H1 (cell line): ENCODE data around the gene KNCN. TPM values are rescaled to one million over a fixed set of nuclear protein-coding genes. Genes with fewer than 3 reads are reported as not detected.
A peak's percentile ranks its signal among the peaks of the same experiment; 100 is the strongest.

Experiments used
- CTCF ChIA-PET: fragments of 300-600 bp; sonication (Branson Sonifier 250); formaldehyde crosslinking; loops from one replicate; lab custom pipeline; 2021; ENCODE audit not compliant: partially characterized antibody; lab: Charles Lee
- POLR2A ChIA-PET: fragments of 300-600 bp; sonication (Branson Sonifier 250); formaldehyde crosslinking; loops from one replicate; lab custom pipeline; 2021; ENCODE audit warnings: inconsistent platforms; ENCODE audit not compliant: partially characterized antibody; lab: Charles Lee
- DNase-seq, 2 experiments: peaks; one replicate each; pipeline versions ENCODE4 v3.0.0 to v3.0.0-alpha.2; 2010 to 2022; ENCODE audit warnings: low spot score in 2 of 2, low read depth in 1 of 2, mixed read lengths in 1 of 2
- FAIRE-seq: peaks from 2 replicates; lab custom pipeline; 2011; peaks lifted over from hg19 to GRCh38; lab: Jason Lieb, UNC
- H2AFZ ChIP-seq: 2 replicates; pipeline ENCODE4 v1.8.1; 2012; ENCODE audit warnings: low read length, inconsistent platforms
- H2AK5ac ChIP-seq: 2 replicates; pipeline ENCODE4 v1.6.1; 2013; ENCODE audit warnings: low read depth, low read length
- H2BK120ac ChIP-seq: replicated peaks from 2 replicates; pipeline ENCODE3; 2013; ENCODE audit warnings: low read depth, low read length, inconsistent platforms
- H2BK12ac ChIP-seq: 2 replicates; pipeline ENCODE4 v1.6.1; 2013; ENCODE audit warnings: low read depth, low read length
- H2BK15ac ChIP-seq: 2 replicates; pipeline ENCODE4 v1.6.1; 2013; ENCODE audit warnings: low read length
- H2BK20ac ChIP-seq: 2 replicates; pipeline ENCODE4 v1.6.1; 2013; ENCODE audit warnings: low read length
- H2BK5ac ChIP-seq: 2 replicates; pipeline ENCODE4 v1.6.1; 2013; ENCODE audit warnings: low read depth, low read length
- H3K14ac ChIP-seq: 2 replicates; pipeline ENCODE4 v1.6.1; 2013; ENCODE audit warnings: inconsistent platforms; ENCODE audit not compliant: insufficient read length
- H3K18ac ChIP-seq: 2 replicates; pipeline ENCODE4 v1.6.1; 2013; ENCODE audit warnings: low read length; ENCODE audit errors: extremely low read depth
- H3K23ac ChIP-seq: 2 replicates; pipeline ENCODE4 v1.6.1; 2013; ENCODE audit warnings: inconsistent platforms; ENCODE audit not compliant: insufficient read length
- H3K23me2 ChIP-seq: 2 replicates; pipeline ENCODE4 v1.6.1; 2013; ENCODE audit warnings: low read depth, low read length
- H3K27ac ChIP-seq: 2 replicates; pipeline ENCODE4 v1.6.1; 2011; ENCODE audit warnings: low read depth, low read length, inconsistent platforms
- H3K27me3 ChIP-seq, 4 experiments: replicated peaks in 1 of 4; 1 replicate in 1 of 4; 2 replicates in 3 of 4; pipeline versions ENCODE4 v1.6.1 to v1.8.1; 2011 to 2013; ENCODE audit warnings: low read length in 3 of 4, mild to moderate bottlenecking in 3 of 4, inconsistent platforms in 2 of 4, mixed read lengths in 2 of 4, moderate library complexity in 1 of 4; ENCODE audit not compliant: control insufficient read depth in 3 of 4, insufficient read depth in 3 of 4; ENCODE audit errors: extremely low read depth in 1 of 4
- H3K36me3 ChIP-seq, 4 experiments: 2 replicates each; pipeline versions ENCODE4 v1.6.1 to v1.8.1; 2011 to 2013; ENCODE audit warnings: mild to moderate bottlenecking in 4 of 4, low read length in 3 of 4, moderate library complexity in 2 of 4, control low read depth in 1 of 4, inconsistent platforms in 1 of 4; ENCODE audit not compliant: insufficient read depth in 4 of 4, control insufficient read depth in 2 of 4
- H3K4ac ChIP-seq: replicated peaks from 2 replicates; pipeline ENCODE3; 2013; ENCODE audit warnings: low read length, low read depth, mixed read lengths, inconsistent platforms; ENCODE audit not compliant: insufficient read length
- H3K4me1 ChIP-seq, 4 experiments: replicated peaks in 1 of 4; 1 replicate in 1 of 4; 2 replicates in 3 of 4; pipeline versions ENCODE4 v1.6.1 to v1.8.1; 2011 to 2013; ENCODE audit warnings: low read length in 3 of 4, inconsistent platforms in 2 of 4, mixed read lengths in 1 of 4; ENCODE audit not compliant: insufficient read depth in 4 of 4, control insufficient read depth in 3 of 4
- H3K4me2 ChIP-seq, 2 experiments: 2 replicates each; pipeline versions ENCODE4 v1.6.1 to v1.8.1; 2011 to 2013; ENCODE audit warnings: low read depth in 2 of 2, low read length in 2 of 2, control low read depth in 1 of 2, inconsistent platforms in 1 of 2, mild to moderate bottlenecking in 1 of 2; ENCODE audit not compliant: insufficient read depth in 1 of 2
- H3K4me3 ChIP-seq, 4 experiments: fragments of 200-600, 300-600 bp in 1 of 4; sonication (generic), shearing (Covaris generic), sonication (Bioruptor Twin) in 1 of 4; 2 replicates each; pipeline versions ENCODE4 v1.5.1 to v1.8.1; 2011 to 2016; ENCODE audit warnings: low read length in 4 of 4, low read depth in 3 of 4, control low read depth in 2 of 4, inconsistent platforms in 2 of 4, mild to moderate bottlenecking in 2 of 4, mixed read lengths in 1 of 4, moderate library complexity in 1 of 4; ENCODE audit not compliant: insufficient read depth in 2 of 4; ENCODE audit errors: extremely low read depth in 1 of 4
- H3K56ac ChIP-seq: replicated peaks from 2 replicates; pipeline ENCODE3; 2013; ENCODE audit warnings: low read depth, mild to moderate bottlenecking, mixed read lengths, low read length, inconsistent platforms; ENCODE audit not compliant: insufficient read length
- H3K79me1 ChIP-seq: 2 replicates; pipeline ENCODE4 v1.6.1; 2013; ENCODE audit warnings: low read depth, low read length, control low read depth
- H3K79me2 ChIP-seq, 2 experiments: 2 replicates each; pipeline versions ENCODE4 v1.6.1 to v1.8.1; 2012 to 2013; ENCODE audit warnings: low read length in 2 of 2, mild to moderate bottlenecking in 2 of 2, inconsistent platforms in 1 of 2; ENCODE audit not compliant: insufficient read depth in 2 of 2, control insufficient read depth in 1 of 2
- H3K9ac ChIP-seq, 4 experiments: replicated peaks in 1 of 4; 1 replicate in 1 of 4; 2 replicates in 3 of 4; pipeline versions ENCODE4 v1.6.1 to v1.8.1; 2011 to 2013; ENCODE audit warnings: low read depth in 3 of 4, low read length in 3 of 4, control low read depth in 2 of 4, mild to moderate bottlenecking in 2 of 4, moderate library complexity in 2 of 4, inconsistent platforms in 1 of 4; ENCODE audit errors: extremely low read depth in 1 of 4
- H3K9me3 ChIP-seq, 2 experiments: 2 replicates each; pipeline versions ENCODE4 v1.6.1 to v1.8.1; 2012 to 2013; ENCODE audit warnings: mild to moderate bottlenecking in 2 of 2, moderate library complexity in 2 of 2, control low read depth in 1 of 2, inconsistent platforms in 1 of 2, low read depth in 1 of 2, low read length in 1 of 2, mixed read lengths in 1 of 2; ENCODE audit not compliant: insufficient read depth in 2 of 2
- H4K20me1 ChIP-seq, 2 experiments: replicated peaks in 1 of 2; 2 replicates each; pipeline versions ENCODE3 to v1.8.1; 2011 to 2013; ENCODE audit warnings: inconsistent platforms in 2 of 2, low read length in 2 of 2, mild to moderate bottlenecking in 1 of 2; ENCODE audit not compliant: insufficient read depth in 2 of 2, control insufficient read depth in 1 of 2
- H4K5ac ChIP-seq: 2 replicates; pipeline ENCODE4 v1.6.1; 2013; ENCODE audit warnings: low read length, low read depth, mixed read lengths, inconsistent platforms; ENCODE audit not compliant: insufficient read length
- H4K8ac ChIP-seq: 2 replicates; pipeline ENCODE4 v1.8.0; 2013; ENCODE audit warnings: mild to moderate bottlenecking, moderate library complexity, low read length, inconsistent platforms; ENCODE audit not compliant: insufficient read depth; ENCODE audit errors: extremely low read depth
- H4K91ac ChIP-seq: replicated peaks from 2 replicates; pipeline ENCODE3; 2013; ENCODE audit warnings: low read length, mixed read lengths, inconsistent platforms; ENCODE audit not compliant: insufficient read length
- KDM1A ChIP-seq: fragments of 200-600, 300-600 bp; sonication (generic); IDR thresholded peaks from 2 replicates; pipeline ENCODE4 v1.7.1; 2016; ENCODE audit warnings: mild to moderate bottlenecking, low read length, borderline replicate concordance
- MAX ChIP-seq: IDR thresholded peaks from 2 replicates; pipeline ENCODE4 v1.6.1; 2012; ENCODE audit warnings: inconsistent platforms
- PHF8 ChIP-seq: fragments of 200-600 bp; sonication (generic); conservative IDR thresholded peaks from 2 replicates; pipeline ENCODE4 v1.7.1; 2012; ENCODE audit warnings: low read depth, mild to moderate bottlenecking, inconsistent platforms, low read length, moderate library complexity
- POLR2A ChIP-seq, 2 experiments: IDR thresholded peaks; 1 replicate in 1 of 2; 2 replicates in 1 of 2; pipeline ENCODE4 v1.6.1; 2011; ENCODE audit warnings: low read depth in 2 of 2, low read length in 2 of 2, mild to moderate bottlenecking in 2 of 2; ENCODE audit errors: control extremely low read depth in 1 of 2
- SP1 ChIP-seq: IDR thresholded peaks from 2 replicates; pipeline ENCODE4 v1.6.1; 2011; ENCODE audit warnings: low read depth, low read length
- WGBS, 2 experiments: shearing (Covaris generic) in 1 of 2; methylation state at CpG; one replicate each; pipeline versions ENCODE4 v1.1.6 to v1.1.7; 2013 to 2015; ENCODE audit warnings: low lambda C conversion rate in 2 of 2, mixed read lengths in 2 of 2, inconsistent platforms in 1 of 2, low coverage in 1 of 2, missing lambda C conversion rate in 1 of 2; ENCODE audit not compliant: insufficient replicate concordance in 2 of 2, insufficient coverage in 1 of 2, insufficient read length in 1 of 2; ENCODE audit errors: extremely low coverage in 1 of 2, missing lambda C conversion rate in 1 of 2; 5-methylcytosine and 5-hydroxymethylcytosine counted together
- polyA plus RNA-seq, 7 experiments: library from polyadenylated mRNA; depleted of rRNA in 3 of 7; stranded (reverse) in 5 of 7; unstranded in 2 of 7; fragments of >200 nt in 5 of 7; fragments of 200-250 nt in 2 of 7; gene quantifications; 1 replicate in 5 of 7; 2 replicates in 1 of 7; 4 replicates in 1 of 7; pipeline versions ENCODE4 v1.2.1 to v1.2.3, GENCODE V29; 2011 to 2013; ENCODE audit warnings: missing spikeins in 2 of 7, mixed read lengths in 2 of 7
- total RNA-seq: library from RNA; stranded (reverse); fragmentation: NEBNext Ultra II Directional; extraction: Animal tissue kit (Norgen Biotek cat#: 25700); gene quantifications from 2 replicates; pipeline ENCODE4 v1.2.1, GENCODE V29; 2021

Gene KNCN
- total and polyA plus RNA-seq, 2 of the 8 experiments (the other 6 are each of a cell fraction or from before 2014, with no cell fraction given) = not detected

GRCh38 chr1:46512135-46512791 lies 39.2 kb downstream of the KNCN start:
- Histone ChIP-seq H3K4me1 (peaks cover 7 to 30% (median 13%) of the 10 kb centered on the region in 4 experiments), H3K23ac (no peak overlapping the region), H3K4ac (no peak overlapping the region), H3K79me2 (no peaks in the 10 kb centered on the region), H3K9ac (no peak overlapping the region)
- FAIRE-seq = no peak
- TF ChIP-seq MAX (peak; percentile 28; the same call in 1 of the 2 replicates), PHF8 (no peak), POLR2A (IDR thresholded peaks at IDR 0.05; ENCODE audit: control extremely low read depth in 1 of 2, low read depth in 2 of 2, low read length in 2 of 2) (no peak), KDM1A (no peak), SP1 (no peak)
- TF ChIP-seq, all 59 proteins: peak for 1
- 92% methylated on average over 23 of the region's 23 CpGs; no CpG with 5 or more reads in 1 of the 2 experiments for WGBS, 2 experiments
- Histone ChIP-seq H4K8ac (no peak overlapping the region; the same call in 1 of the 2 replicates), H4K5ac (no peak overlapping the region), H2BK120ac (no peak overlapping the region), H3K56ac (no peak overlapping the region), H2BK15ac (0 out of 2 replicates have a peak overlapping the region, but pooled peaks have one; percentile 81), H3K27ac (no peak overlapping the region), H3K27me3 (peaks cover 0 to 23% (median 6%) of the 10 kb centered on the region in 4 experiments; a peak in 3 of 7 replicates), H2BK5ac (no peak overlapping the region), H3K36me3 (no peaks in the 10 kb centered on the region), H3K14ac (no peak overlapping the region), H3K23me2 (no peaks in the 10 kb centered on the region), H4K20me1 (peaks cover 0 to under 1% of the 10 kb centered on the region in 2 experiments), H2AK5ac (0 out of 2 replicates have a peak overlapping the region, but pooled peaks have one; percentile 53), H3K18ac (no peak overlapping the region), H3K4me2 (no peak overlapping the region), H2AFZ (no peak overlapping the region), H3K4me3 (no peak overlapping the region), H3K79me1 (no peaks in the 10 kb centered on the region), H4K91ac (no peak overlapping the region), H2BK20ac (peak overlapping the region; percentile 32; the same call in 1 of the 2 replicates), H3K9me3 (no peaks in the 10 kb centered on the region), H2BK12ac (no peak overlapping the region)
- DNase-seq = no peak
- CTCF ChIA-PET = interaction anchor here (1.1 to 18.9 kb wide), 5 partner anchors 15 to 65 kb away, joined by 3 to 287 read pairs (median 9); partner anchors contain the start of gene DMBX1
- POLR2A ChIA-PET = interaction anchor here (1.0 to 1.3 kb wide), 2 partner anchors 10 kb away, joined by 3 to 4 read pairs; no protein-coding TSS in a partner anchor
